Keratinocyte (primary cell): ENCODE data around the gene STX12. TPM values are rescaled to one million over a fixed set of nuclear protein-coding genes. Genes with fewer than 3 reads are reported as not detected.

Experiments
- DNase-seq: peaks from one replicate; pipeline ENCODE4 v3.0.0-alpha.2; 2011; ENCODE audit warnings: low read depth, missing footprints, low spot score
- FAIRE-seq: peaks from 2 replicates; lab custom pipeline; 2011; peaks lifted over from hg19 to GRCh38; lab: Jason Lieb, UNC
- H2AFZ ChIP-seq: 2 replicates; pipeline ENCODE4 v1.6.0; 2012; ENCODE audit warnings: low read length, control low read depth, inconsistent platforms; ENCODE audit not compliant: control insufficient read depth
- H3K27ac ChIP-seq: 2 replicates; pipeline ENCODE4 v1.5.1; 2011; ENCODE audit warnings: low read length; ENCODE audit not compliant: control insufficient read depth, insufficient read depth
- H3K27me3 ChIP-seq: 3 replicates; pipeline ENCODE4 v1.6.0; 2011; ENCODE audit warnings: low read length; ENCODE audit not compliant: control insufficient read depth, insufficient read depth; ENCODE audit errors: extremely low read depth
- H3K36me3 ChIP-seq, 2 experiments: 2 replicates in 1 of 2; 3 replicates in 1 of 2; pipeline ENCODE4 v1.5.1; 2011; ENCODE audit warnings: low read length in 2 of 2, mild to moderate bottlenecking in 1 of 2; ENCODE audit not compliant: control insufficient read depth in 2 of 2, insufficient read depth in 2 of 2; ENCODE audit errors: extremely low read depth in 1 of 2
- H3K4me1 ChIP-seq: 3 replicates; pipeline ENCODE4 v1.5.1; 2011; ENCODE audit warnings: low read length; ENCODE audit not compliant: control insufficient read depth, insufficient read depth; ENCODE audit errors: extremely low read depth
- H3K4me2 ChIP-seq: 3 replicates; pipeline ENCODE4 v1.6.0; 2011; ENCODE audit warnings: low read depth, low read length; ENCODE audit not compliant: control insufficient read depth, insufficient read depth; ENCODE audit errors: extremely low read depth
- H3K4me3 ChIP-seq, 3 experiments: fragments of 200-600 bp in 1 of 3; sonication (generic) in 1 of 3; 2 replicates in 2 of 3; 3 replicates in 1 of 3; pipeline ENCODE4 v1.5.1; 2011 to 2016; ENCODE audit warnings: low read length in 3 of 3, mild to moderate bottlenecking in 3 of 3, control low read depth in 2 of 3, inconsistent platforms in 1 of 3, low read depth in 1 of 3, mixed read lengths in 1 of 3, mixed run types in 1 of 3, moderate library complexity in 1 of 3; ENCODE audit not compliant: control insufficient read depth in 2 of 3, insufficient read depth in 2 of 3; ENCODE audit errors: extremely low read depth in 1 of 3
- H3K79me2 ChIP-seq: 2 replicates; pipeline ENCODE4 v1.6.0; 2012; ENCODE audit warnings: low read length; ENCODE audit not compliant: control insufficient read depth, insufficient read depth
- H3K9ac ChIP-seq: 3 replicates; pipeline ENCODE4 v1.6.0; 2011; ENCODE audit warnings: low read length; ENCODE audit not compliant: control insufficient read depth, insufficient read depth; ENCODE audit errors: extremely low read depth
- H3K9me1 ChIP-seq: 3 replicates; pipeline ENCODE4 v1.6.0; 2011; ENCODE audit warnings: low read length; ENCODE audit not compliant: control insufficient read depth, insufficient read depth; ENCODE audit errors: extremely low read depth
- H3K9me3 ChIP-seq: 2 replicates; pipeline ENCODE4 v1.5.1; 2012; ENCODE audit warnings: low read depth, low read length; ENCODE audit not compliant: control insufficient read depth
- H4K20me1 ChIP-seq: 3 replicates; pipeline ENCODE4 v1.6.0; 2011; ENCODE audit warnings: low read length; ENCODE audit not compliant: control insufficient read depth, insufficient read depth; ENCODE audit errors: extremely low read depth
- EZH2 ChIP-seq: IDR thresholded peaks from one replicate; pipeline ENCODE4 v1.6.1; 2012; ENCODE audit warnings: inconsistent platforms, mild to moderate bottlenecking, low read length, moderate library complexity
- dilution Hi-C: fragments of 300-500 bp; cut with MboI; formaldehyde crosslinking; loops from one replicate; pipeline ENCODE4 v1.7.0; 2020; ENCODE audit warnings: low sequenced_read_pairs; ENCODE audit not compliant: extremely low pct_ligation_motif_present
- polyA plus RNA-seq, 5 experiments: library from polyadenylated mRNA; depleted of rRNA in 3 of 5; stranded (reverse) in 3 of 5; stranded (forward) in 1 of 5; unstranded in 1 of 5; fragments of >200 nt; gene quantifications; 1 replicate in 1 of 5; 2 replicates in 3 of 5; 3 replicates in 1 of 5; pipeline versions ENCODE4 v1.2.1 to v1.2.3, GENCODE V29; 2011 to 2012; ENCODE audit warnings: missing spikeins in 2 of 5, low read depth in 1 of 5, low replicate concordance in 1 of 5
- small RNA-seq, 3 experiments: library from RNA; depleted of rRNA; stranded (forward); fragments of <200 nt; gene quantifications; one replicate each; pipeline ENCODE3, GENCODE V24; 2012; ENCODE audit warnings: low read depth in 3 of 3, low replicate concordance in 1 of 3; ENCODE audit not compliant: insufficient read length in 3 of 3
- TF ChIP-seq, protein P1 (sequence below), 3 experiments: IDR thresholded peaks in 1 of 3; conservative IDR thresholded peaks in 1 of 3; optimal IDR thresholded peaks in 1 of 3; 2 replicates in 2 of 3; 3 replicates in 1 of 3; pipeline versions ENCODE3 to v1.5.1; 2011; ENCODE audit warnings: low read length in 3 of 3, mild to moderate bottlenecking in 3 of 3, moderate library complexity in 2 of 3, control low read depth in 1 of 3, inconsistent platforms in 1 of 3; ENCODE audit not compliant: insufficient read depth in 2 of 3; ENCODE audit errors: extremely low read depth in 1 of 3

STX12 gene
- polyA plus RNA-seq, 1 donor (not counting 4 experiments of a cell fraction or from before 2014, with no cell fraction given) = 29.9 TPM

DNA sequence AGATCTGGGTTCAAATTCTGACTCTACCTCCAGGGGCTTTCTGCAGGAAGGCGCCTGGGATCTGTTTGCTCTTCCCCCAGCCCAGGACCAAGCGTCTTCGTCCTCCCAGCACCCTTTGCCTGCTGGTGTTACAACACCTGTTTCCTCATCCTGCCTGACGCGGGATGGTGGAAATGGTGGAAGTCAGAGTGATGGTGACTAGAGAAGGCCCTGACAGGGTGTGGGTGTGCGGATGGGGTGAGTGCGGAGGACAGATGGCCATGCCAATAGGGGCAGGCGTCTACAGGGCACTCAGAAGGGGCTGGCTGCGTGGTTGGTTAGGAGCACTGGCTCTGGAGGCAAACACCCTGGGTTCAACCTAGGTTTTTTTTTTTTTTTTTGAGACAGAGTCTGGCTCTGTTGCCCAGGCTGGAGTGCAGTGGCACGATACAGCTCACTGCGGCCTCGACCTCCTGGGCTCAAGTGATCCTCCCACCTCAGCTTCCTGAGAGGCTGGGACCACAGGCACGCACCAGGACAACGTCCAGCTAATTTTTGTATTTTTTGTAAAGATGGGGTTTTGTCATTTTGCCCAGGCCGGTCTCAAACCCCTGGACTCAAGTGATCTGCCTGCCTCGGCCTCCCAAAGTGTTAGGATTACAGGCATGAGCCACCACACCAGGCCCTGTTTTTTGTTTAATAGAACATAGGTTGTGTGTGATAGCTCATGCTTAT, 100.8 kb downstream of the STX12 start:
- FAIRE-seq = no peak
- no peaks in the 10 kb centered on the region for H3K36me3 ChIP-seq
- no peak for DNase-seq
- no peak overlapping the region for H2AFZ ChIP-seq
- H4K20me1 ChIP-seq = no peaks in the 10 kb centered on the region
- no peaks in the 10 kb centered on the region for H3K9me3 ChIP-seq
- H3K9ac ChIP-seq = no peak overlapping the region
- H3K27ac ChIP-seq = no peak overlapping the region
- no peak overlapping the region for H3K4me2 ChIP-seq
- H3K4me1 ChIP-seq = peaks cover 11% of the 10 kb centered on the region
- dilution Hi-C loops = no loop called here
- H3K79me2 ChIP-seq = no peaks in the 10 kb centered on the region
- peaks cover 12% of the 10 kb centered on the region for H3K27me3 ChIP-seq
- H3K9me1 ChIP-seq = no peaks in the 10 kb centered on the region
- H3K4me3 ChIP-seq = no peak overlapping the region
- TF ChIP-seq, protein P1, sequence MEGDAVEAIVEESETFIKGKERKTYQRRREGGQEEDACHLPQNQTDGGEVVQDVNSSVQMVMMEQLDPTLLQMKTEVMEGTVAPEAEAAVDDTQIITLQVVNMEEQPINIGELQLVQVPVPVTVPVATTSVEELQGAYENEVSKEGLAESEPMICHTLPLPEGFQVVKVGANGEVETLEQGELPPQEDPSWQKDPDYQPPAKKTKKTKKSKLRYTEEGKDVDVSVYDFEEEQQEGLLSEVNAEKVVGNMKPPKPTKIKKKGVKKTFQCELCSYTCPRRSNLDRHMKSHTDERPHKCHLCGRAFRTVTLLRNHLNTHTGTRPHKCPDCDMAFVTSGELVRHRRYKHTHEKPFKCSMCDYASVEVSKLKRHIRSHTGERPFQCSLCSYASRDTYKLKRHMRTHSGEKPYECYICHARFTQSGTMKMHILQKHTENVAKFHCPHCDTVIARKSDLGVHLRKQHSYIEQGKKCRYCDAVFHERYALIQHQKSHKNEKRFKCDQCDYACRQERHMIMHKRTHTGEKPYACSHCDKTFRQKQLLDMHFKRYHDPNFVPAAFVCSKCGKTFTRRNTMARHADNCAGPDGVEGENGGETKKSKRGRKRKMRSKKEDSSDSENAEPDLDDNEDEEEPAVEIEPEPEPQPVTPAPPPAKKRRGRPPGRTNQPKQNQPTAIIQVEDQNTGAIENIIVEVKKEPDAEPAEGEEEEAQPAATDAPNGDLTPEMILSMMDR (optimal IDR thresholded peaks at IDR 0.05 in 1 of 3, IDR thresholded peaks at IDR 0.05 in 1 of 3, conservative IDR thresholded peaks at IDR 0.05 in 1 of 3; ENCODE audit: extremely low read depth in 1 of 3, insufficient read depth in 2 of 3, low read length in 3 of 3) = no peak
- TF ChIP-seq EZH2 = no peak

Small RNAs within 50 kb of the gene (small RNA-seq; reads per million reads assigned to genes)
- gene AL020997.2 = 0 reads per million in 3 experiments
- 0 reads per million in 3 experiments for gene RNU6-1245P
- 58.9 to 232 (median 152) reads per million in 3 experiments for gene SCARNA1

Other genes with a start within 250 kb of the STX12 start
- 3.9 to 4.2 TPM (median 4.1 TPM) in 3 replicates for gene AHDC1, start 169.1 kb upstream of the STX12 start, polyA plus RNA-seq
- 0.04 to 0.17 TPM in 2 of 3 replicates, not detected in the other for gene FGR, start 138.0 kb upstream of the STX12 start, polyA plus RNA-seq
- gene IFI6, start 101.0 kb upstream of the STX12 start, polyA plus RNA-seq = 408 to 1,278 TPM (median 618 TPM) in 3 replicates
- 7.1 to 13.5 TPM (median 12.0 TPM) in 3 replicates for gene FAM76A, start 47.3 kb upstream of the STX12 start, polyA plus RNA-seq
- 47.3 to 56.2 TPM (median 48.2 TPM) in 3 replicates for gene PPP1R8, start 57.6 kb downstream of the STX12 start, polyA plus RNA-seq
- gene THEMIS2, start 99.3 kb downstream of the STX12 start, polyA plus RNA-seq = 1.3 to 3.5 TPM (median 1.6 TPM) in 3 replicates
- 24.5 to 35.4 TPM (median 30.1 TPM) in 3 replicates for gene RPA2, start 141.4 kb downstream of the STX12 start, polyA plus RNA-seq
- 0.51 to 1.3 TPM (median 0.61 TPM) in 3 replicates for gene SMPDL3B, start 161.8 kb downstream of the STX12 start, polyA plus RNA-seq
- gene XKR8, start 186.8 kb downstream of the STX12 start, polyA plus RNA-seq = 2.5 to 3.9 TPM (median 3.2 TPM) in 3 replicates